HTERT RPE-1 (cell line): ENCODE measurements around the gene FOXRED1.

Experiments
- in situ Hi-C: fragments of 300-500 bp; cut with MboI; formaldehyde crosslinking; loops from 4 replicates; pipeline ENCODE4 v1.14.3; 2020; ENCODE audit warnings: low sequenced_read_pairs

FOXRED1 gene

DNA sequence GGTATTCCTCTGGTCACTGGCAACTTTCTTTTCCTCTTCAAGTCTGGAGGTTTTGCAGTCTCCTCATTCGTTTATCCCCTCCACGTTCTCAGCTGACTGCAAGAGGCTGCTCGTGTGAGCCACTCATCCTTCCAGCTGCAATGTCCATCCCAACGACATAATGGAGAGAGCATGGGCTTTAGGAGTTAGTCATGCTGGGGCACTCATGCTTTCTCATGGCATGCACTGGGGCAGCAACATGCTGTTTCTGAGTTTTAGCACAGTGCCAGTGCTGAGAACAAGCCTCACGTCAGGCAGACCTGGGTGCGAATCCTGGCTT lies 42.0 kb downstream of the FOXRED1 start:
- in situ Hi-C loops = no loop called here

DNA sequence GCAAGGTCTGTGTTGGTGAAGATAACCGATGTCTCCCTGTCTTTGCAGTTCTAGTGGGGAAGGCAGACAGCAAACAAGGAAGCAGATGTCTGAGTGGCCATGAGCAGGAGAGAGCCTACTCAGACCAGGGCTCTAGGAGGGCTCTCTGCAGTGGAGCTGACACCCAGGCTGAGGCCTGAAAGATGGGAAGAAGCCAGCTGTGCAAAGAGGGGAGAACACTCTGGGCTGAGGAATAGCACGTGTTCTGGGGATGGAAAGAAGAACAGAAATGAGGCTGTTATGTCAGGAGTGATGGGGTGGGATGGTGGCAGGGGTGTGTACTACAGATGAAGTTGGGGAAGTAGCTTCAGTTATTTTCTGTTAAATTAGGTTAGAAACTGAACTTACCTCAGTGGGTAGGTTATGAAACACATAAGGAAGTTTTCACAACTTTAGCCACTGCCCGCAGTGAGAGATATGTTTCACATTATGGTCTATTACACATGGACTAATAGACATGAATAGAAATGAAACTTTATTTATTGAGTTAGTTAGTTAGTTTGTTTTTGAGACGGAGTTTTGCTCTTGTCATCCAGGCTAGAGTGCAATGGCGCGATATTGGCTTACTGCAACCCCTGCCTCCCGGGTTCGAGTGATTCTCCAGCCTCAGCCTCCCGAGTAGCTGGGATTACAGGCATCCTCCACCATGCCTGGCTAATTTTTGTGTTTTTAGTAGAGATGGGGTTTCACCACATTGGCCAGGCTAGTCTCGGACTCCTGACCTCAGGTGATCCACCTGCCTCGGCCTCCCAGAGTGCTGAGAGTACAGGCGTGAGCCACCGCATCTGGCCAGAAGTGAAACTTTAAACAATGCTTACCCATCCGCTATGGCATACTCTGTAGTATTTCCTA lies 42.7 kb downstream of the FOXRED1 start:
- in situ Hi-C loops = no loop called here

DNA sequence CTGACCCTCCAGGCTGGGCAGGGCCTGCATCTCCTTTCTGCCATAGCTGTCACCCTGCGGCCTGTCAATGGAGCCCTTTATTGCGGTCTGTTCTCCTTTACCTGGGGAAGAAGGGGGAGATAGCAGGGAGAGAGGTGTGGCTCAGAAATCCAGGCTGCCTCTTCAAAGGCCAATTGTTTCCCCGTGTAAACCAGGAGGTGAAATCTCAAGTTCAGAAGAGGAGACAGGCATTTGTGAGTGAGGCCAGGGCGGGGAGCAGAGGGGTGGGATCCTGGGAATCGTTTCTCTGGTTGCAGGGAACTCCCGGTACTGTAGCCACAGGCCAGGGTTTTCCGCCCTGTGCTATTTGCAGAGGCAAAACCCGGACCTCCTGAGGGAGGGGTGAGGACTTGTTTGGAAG lies 44.0 kb downstream of the FOXRED1 start:
- in situ Hi-C loops = no loop called here

DNA sequence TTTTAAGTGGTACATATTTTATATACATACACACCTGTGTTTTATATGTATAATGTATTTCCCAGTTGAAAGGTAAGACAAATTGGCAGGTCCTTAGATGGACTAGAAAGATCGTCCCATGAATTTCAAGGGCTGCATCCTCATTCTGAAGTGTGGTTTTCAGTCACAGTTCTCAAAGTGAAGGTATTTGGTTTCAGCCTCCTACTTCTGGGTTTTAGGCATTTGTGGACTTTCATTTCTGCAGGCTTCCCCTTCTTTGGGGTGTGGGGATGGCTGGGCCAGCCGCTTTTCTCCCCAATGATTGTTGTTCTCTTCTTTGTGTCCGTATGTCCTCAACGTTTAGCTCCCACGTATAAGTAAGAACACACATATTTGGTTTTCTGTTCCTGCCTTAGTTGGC lies 44.9 kb downstream of the FOXRED1 start:
- in situ Hi-C loops = no loop called here

DNA sequence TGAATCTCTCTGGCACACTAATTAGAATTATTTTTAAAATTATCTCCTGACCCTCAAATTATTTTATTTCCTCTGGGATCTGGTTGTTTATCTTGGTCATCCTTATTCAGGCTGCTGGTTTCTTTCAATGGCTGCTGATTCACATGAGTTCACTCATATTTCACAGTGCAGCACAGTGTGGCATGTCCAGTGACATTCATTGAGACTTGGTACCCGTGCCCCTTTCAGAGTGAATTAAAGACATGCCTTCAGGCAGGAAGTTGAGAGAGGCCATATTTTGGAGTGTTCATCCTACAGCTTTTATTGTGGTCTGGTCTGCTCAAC lies 48.4 kb downstream of the FOXRED1 start:
- in situ Hi-C loops = no loop called here

DNA sequence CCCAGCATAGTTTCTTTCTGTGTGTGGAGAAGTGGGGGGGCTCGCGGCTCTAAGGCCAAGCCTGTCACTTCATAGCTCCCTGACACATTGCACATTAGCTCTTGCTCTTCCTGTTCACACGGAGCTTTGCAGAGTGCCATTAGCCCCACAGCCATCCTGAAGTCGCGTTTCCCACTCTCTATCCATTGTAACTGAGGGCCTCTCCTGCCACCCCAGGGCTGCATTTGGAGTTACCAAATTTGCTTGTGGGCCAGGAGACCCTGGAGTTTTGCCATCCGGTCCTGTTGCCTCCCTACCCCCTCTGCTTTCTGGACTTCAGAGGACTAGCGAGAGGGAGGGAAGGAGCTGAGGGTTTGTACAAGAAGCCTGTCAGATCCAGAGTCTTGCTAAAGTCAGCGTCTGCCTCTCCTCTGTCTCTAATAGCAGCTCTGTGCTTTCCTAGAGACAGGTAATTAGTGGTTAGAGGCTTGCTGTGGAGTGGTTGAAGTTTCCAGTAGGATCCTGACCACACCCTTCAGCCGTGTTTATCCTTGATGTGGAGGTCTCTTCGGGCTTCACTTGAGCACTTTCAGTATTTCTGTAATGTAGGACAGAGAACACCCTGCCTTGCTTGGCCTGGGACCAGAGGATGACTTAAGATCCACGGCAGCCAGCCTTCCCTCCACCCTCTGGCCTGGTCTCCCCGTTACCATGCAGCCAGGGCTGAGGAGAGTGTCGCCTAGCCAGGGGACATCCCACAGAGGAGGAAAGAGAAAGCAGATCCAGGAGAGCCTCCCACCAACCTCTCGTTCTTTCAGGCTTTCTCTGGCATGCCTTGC lies 49.0 kb downstream of the FOXRED1 start:
- in situ Hi-C loops = no loop called here

DNA sequence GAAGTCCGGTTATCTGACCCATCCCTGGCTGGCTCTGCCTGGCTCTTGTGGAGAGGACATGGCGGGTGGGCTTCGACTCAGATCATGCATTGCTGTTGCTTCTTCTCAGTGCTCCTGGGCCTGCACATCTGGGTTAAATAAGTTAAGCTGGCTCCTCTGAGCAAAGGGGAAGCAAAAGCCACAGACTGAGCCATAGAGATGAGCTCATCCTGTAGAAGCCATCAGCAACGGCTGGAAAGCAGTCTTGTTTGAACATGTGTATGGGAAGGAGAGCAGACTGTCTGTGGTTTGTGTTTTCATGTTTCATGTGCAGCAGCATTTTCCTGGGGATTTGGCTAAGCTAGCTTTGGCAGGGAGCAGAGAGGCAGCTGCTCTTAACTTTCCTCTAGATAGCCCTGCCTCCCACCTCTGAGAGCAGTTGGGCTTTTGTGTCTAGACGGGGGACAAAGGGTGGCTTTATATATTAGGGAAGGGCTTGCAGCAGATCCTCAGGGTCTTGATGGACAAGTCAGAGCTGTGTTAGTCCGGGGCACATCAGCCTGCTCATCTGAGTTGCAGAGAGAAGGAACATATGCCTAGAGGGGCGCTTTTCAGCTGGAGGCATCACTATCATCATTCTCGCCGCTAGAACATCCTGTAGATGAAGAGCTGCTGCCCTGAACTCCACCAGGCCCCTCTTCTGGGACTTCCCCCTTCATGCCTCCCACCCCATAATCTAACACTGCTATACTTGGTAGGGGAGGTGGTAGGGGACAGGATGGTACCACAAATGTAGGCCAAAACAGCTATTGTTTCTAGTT lies 49.8 kb downstream of the FOXRED1 start:
- in situ Hi-C loops = no loop called here

DNA sequence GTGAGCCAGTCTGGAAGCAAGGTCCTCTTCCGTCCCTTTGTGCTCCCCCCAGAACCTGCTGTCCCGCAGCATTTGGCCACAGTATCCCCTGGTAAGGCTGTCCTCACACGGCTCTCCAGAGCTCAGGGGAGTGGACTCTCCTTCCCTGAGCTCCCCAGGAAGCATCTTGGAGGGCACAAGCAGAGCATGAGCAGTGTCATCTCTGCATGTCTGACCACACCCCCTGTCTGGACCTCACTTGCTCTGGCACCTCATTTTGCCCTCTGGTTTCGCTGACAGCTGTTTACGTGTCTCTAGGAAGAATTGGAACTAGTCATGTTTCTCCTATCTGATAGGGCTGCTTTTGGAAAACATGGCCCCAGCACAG lies 50.4 kb downstream of the FOXRED1 start:
- in situ Hi-C loops = no loop called here

DNA sequence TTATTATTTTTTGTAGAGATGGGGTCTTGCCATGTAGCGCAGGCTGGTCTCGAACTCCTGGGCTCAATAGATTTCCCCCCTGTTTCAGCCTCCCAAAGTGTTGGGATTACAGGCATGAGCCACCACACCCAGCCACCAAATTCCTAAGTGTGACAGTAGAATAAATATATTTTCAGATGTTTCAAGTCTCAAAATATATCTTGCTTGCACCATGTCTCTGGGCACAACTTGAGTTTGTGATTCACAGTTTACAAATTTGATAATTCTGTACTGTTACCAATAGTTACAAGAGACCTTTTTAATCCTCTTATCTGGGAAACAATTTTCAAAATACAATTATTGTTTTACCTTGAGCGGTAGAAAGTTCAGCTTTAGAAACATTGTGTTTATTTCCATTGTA lies 54.0 kb downstream of the FOXRED1 start:
- in situ Hi-C loops = no loop called here

DNA sequence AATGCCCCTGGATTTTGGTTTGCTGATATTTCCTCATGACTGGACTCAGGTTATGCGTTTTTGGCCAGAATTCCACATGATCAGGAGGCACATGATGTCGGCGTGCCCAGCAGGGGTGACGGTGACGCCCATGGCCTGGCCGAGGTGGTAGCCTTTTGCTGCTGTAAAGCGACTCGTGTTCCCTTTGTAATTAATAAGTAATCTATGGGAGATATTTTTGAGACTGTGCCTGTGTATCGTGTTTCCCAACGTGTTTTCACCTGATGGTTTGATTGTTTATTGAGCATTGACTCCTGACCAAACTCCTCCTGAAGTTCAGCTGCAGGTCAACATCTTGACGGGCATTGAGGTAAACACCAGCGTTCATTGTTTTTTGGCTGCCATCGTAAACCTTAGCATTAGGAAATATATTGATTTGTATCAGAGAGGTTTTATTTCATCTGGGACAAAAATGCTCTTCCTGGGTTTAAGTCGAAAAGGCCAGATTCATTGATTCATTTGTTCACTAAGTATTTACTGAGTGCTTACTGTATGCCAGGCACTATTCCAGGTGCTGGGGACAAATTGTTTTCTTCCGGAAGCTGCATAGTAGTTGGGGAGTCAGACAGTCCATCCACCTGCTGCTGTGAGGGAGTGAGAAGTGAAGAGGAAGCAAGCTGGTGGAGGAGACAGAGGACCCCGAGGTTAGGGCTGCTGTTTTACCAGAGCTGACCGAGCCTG lies 58.5 kb downstream of the FOXRED1 start:
- in situ Hi-C loops = no loop called here
